AG09319 (cell line): ENCODE measurements around the gene MORN1.
A peak's percentile ranks its signal among the peaks of the same experiment; 100 is the strongest.

Source experiments
- DNase-seq: peaks from one replicate; pipeline ENCODE4 v3.0.0-alpha.2; 2010; ENCODE audit warnings: low read depth; ENCODE audit errors: extremely low read depth
- TF ChIP-seq, protein P1 (sequence below): IDR thresholded peaks from 2 replicates; pipeline ENCODE4 v1.5.1; 2011; ENCODE audit warnings: low read depth, mild to moderate bottlenecking, inconsistent platforms, low read length, moderate library complexity

MORN1 gene

DNA sequence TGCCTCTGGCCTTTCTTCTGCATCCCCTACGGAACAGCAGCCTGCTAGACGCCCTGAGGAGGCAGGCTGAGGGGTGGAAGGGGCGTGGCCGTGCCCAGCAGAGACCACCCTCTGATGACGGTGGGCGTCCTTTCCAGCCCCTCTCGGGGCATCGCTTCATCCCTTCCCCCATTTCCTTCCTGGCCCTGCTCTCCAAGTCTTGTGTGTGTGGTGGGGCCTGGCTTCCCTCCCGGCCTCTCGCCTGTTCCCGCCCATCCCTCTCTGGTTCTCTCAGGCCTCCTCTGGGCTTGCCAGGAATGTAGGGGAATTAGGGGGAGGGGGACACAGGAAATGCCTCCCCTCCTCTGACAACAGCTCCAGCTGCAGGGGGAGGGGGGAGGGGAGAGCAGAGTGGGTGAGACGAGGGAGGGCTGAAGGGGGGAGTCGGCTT is 112.1 kb downstream of the MORN1 start:
- DNase-seq: peak; percentile 74
- TF ChIP-seq, protein P1, sequence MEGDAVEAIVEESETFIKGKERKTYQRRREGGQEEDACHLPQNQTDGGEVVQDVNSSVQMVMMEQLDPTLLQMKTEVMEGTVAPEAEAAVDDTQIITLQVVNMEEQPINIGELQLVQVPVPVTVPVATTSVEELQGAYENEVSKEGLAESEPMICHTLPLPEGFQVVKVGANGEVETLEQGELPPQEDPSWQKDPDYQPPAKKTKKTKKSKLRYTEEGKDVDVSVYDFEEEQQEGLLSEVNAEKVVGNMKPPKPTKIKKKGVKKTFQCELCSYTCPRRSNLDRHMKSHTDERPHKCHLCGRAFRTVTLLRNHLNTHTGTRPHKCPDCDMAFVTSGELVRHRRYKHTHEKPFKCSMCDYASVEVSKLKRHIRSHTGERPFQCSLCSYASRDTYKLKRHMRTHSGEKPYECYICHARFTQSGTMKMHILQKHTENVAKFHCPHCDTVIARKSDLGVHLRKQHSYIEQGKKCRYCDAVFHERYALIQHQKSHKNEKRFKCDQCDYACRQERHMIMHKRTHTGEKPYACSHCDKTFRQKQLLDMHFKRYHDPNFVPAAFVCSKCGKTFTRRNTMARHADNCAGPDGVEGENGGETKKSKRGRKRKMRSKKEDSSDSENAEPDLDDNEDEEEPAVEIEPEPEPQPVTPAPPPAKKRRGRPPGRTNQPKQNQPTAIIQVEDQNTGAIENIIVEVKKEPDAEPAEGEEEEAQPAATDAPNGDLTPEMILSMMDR: no peak

DNA sequence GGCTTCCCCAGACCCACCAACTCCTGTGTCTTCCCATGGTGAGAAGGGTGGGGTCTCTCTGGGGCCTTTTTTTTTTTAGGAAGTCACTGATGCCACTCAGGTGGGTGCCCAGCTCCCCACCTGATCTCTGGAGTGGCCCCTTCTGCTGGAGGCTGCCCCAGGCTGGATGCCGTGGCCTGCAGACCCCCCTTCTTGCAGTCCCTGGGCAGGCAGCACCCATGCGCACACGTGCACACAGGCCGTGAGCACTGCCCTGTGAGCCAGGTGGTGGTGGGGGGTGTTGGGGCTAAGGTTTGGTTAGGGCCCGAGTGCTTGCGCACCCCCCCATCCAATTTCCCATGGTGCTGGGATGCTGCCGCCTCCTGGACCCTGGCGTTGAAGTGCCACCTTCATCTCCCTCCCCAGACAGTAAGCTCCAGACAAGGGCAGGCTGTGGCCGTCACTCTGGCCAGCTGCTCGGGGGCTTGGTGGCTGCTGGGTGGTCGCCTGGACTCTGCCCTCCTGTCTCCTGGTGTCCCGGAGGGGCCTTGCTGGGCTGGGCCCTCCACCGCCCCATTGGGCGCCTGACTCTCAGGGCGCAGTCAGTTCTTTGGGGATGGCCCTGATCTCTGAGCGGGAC is 112.7 kb downstream of the MORN1 start:
- DNase-seq: no peak
- TF ChIP-seq, protein P1: no peak

DNA sequence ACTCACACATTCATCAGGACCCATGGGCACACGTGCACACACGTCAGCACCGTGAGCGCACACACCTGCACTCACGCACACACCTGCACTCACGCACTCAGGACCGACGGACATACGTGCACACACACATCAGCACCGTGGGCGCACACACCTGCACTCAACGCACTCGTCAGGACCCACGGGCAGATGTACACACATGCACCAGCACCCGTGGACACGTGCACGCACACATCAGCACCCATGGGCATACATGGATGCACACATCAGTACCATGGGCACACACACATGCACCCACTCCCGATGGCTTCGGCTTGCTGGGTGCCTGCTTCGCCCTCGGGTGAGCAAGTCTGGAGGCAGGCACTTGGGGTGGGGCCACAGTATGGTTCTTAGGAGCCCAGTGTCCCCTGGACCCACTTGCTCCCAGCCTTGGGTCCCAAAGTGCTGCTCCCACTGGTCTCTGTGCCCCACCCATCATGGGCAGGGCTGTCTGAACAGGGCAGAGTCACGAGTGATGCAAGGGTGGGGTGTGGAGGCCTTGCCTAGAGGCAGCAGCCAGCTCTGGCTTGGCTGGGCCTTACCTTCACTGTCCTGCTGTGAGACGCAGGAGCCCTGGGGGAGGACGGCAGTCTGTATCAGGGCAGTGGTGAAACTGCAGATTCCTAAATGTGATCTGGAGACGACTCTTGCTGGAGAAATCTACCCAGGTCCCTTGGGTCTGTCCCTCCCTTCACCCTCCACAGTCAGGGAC is 113.4 kb downstream of the MORN1 start:
- TF ChIP-seq, protein P1: no peak
- DNase-seq: no peak

DNA sequence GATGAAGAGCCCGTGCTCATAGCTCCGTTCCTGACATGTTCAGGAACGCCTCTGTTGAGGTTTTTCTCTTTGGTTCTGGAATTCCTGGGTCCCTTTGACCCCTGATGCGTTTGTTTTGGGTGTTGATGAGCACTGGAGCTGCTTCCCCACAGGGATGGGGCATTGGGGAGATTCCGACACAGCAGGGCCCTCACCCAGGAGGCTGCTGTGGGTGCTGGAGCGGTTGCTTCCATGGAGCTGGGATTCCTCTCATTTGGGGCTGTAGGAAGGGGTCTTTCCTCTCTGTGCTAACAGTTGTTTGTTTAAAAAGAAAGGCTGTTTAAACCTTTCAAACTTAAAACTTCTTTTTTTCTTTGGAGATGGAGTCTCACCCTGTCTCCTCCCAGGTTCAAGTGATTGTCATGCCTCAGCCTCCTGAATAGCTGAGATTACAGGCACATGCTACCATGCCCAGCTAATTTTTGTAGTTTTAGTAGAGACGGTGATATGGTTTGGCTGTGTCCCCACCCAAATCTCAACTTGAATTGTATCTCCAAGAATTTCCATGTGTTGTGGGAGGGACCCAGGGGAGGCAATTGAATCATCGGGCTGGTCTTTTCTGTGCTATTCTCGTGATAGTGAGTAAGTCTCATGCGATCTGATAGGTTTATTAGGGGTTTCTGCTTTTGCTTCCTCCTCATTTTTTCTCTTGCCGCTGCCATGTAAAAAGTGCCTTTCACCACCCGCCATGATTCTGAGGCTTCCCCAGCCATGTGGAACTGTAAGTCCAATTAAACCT is 114.4 kb downstream of the MORN1 start:
- TF ChIP-seq, protein P1: no peak
- no peak for DNase-seq

DNA sequence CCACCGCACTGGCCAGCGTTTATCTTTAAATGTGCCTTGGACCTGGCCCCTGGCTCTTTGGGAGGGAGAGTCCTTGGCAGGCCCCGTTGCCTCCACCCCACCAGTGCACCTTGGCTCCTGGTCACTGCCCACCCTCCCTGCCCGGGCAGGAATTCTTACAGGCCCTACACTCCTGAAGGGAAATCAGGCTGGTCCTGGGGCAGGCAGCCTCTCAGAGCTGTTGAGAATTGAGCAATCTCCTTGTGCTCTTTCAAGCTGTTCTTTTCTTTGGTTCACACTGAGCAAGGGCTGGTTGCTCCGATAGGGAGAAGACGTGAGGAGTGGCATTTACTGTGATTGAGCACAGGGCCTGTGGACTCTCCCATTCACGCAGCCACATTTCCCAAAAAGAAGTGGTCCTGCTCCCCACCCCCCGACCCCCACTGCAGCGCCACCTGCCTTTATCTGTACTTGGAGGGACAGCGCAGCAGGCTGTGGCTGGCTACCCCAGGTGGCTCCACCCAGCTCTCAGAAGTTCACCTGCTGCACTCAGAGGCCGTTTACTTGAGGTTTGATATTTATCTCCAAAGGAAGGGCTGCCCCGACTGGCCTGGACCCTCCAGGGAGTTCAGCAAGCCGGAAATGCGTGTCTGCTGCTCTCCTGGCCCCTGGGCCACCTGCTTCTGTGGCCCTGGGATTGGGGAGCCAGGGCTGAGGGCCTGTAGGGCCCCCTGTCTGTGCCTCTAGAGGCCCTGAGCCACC is 115.4 kb downstream of the MORN1 start:
- TF ChIP-seq, protein P1: no peak
- no peak for DNase-seq

DNA sequence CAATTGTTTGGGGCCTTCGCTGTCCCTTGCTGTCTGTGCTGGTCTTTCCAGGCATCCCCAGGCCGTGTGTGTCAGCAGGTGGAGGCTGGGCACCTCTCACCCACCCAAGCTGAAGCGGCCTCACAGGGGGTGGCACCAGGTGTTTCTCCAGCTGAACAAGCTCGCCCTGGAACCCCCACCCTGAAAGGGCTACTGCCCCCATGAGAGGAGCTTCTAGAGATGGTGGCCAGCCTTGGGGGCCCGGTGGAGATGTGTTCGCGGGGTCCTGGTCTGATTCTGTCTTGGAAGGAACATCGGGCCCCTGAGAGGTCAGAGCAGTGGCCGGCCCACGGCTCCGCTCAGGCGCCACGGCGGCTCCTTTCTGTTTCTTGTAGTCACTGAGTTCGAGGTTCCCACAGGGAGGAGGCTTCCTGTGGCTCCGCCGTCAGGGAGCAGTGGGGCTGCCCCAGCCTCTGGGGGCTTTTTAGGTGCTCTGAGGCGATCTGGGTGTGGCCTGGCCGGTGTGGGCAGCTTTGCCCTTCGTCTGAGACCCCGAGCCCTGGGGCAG is 116.4 kb downstream of the MORN1 start:
- no peak for DNase-seq
- TF ChIP-seq, protein P1: no peak
